Natural killer cell (primary cell): Measurements from ENCODE around the gene CTDP1. TPM values are rescaled to one million over a fixed set of nuclear protein-coding genes. Genes with fewer than 3 reads are reported as not detected.

Experiments used
- ATAC-seq, 3 donors: fragments of 150-1000 bp in 2 of 3; fragments of 200-7000 bp in 1 of 3; cut with Tn5 transposase; 1 replicate in 1 of 3; 2 replicates in 2 of 3; pipeline ENCODE4 v1.10.0; 2021; ENCODE audit warnings: mild to moderate bottlenecking in 2 of 3, moderate library complexity in 2 of 3
- DNase-seq, 2 donors: peaks; one replicate each; pipeline versions ENCODE4 v3.0.0 to v3.0.0-alpha.2; 2013 to 2021; ENCODE audit warnings: mixed read lengths in 1 of 2
- H3K27ac ChIP-seq: one replicate; pipeline ENCODE4 v1.5.1; 2013; ENCODE audit warnings: mild to moderate bottlenecking, low read length
- H3K27me3 ChIP-seq: one replicate; pipeline ENCODE4 v1.6.1; 2013; ENCODE audit warnings: low read length; ENCODE audit not compliant: control insufficient read depth, insufficient read depth
- H3K36me3 ChIP-seq: one replicate; pipeline ENCODE4 v1.6.1; 2013; ENCODE audit warnings: low read length; ENCODE audit not compliant: control insufficient read depth, insufficient read depth
- H3K4me1 ChIP-seq: one replicate; pipeline ENCODE4 v1.6.1; 2013; ENCODE audit warnings: low read length; ENCODE audit not compliant: control insufficient read depth, insufficient read depth
- H3K4me3 ChIP-seq: one replicate; pipeline ENCODE4 v1.5.1; 2013; ENCODE audit warnings: low read length
- H3K9me3 ChIP-seq: one replicate; pipeline ENCODE4 v1.6.1; 2013; ENCODE audit warnings: low read length; ENCODE audit not compliant: control insufficient read depth, insufficient read depth
- H3K27ac Mint-ChIP-seq, 2 donors: one replicate each; pipeline ENCODE4 v1.8.0; 2022; ENCODE audit warnings: mild to moderate bottlenecking in 2 of 2, mixed read lengths in 2 of 2, moderate library complexity in 1 of 2
- H3K27me3 Mint-ChIP-seq, 2 donors: one replicate each; pipeline ENCODE4 v1.8.0; 2022; ENCODE audit warnings: low read depth in 2 of 2, mixed read lengths in 2 of 2
- H3K36me3 Mint-ChIP-seq: one replicate; pipeline ENCODE4 v1.8.0; 2022; ENCODE audit warnings: mixed read lengths
- H3K4me1 Mint-ChIP-seq, 2 donors: one replicate each; pipeline ENCODE4 v1.8.0; 2022; ENCODE audit warnings: mixed read lengths in 2 of 2
- H3K4me3 Mint-ChIP-seq: one replicate; pipeline ENCODE4 v1.8.0; 2022; ENCODE audit warnings: mild to moderate bottlenecking, moderate library complexity, mixed read lengths
- H3K9me3 Mint-ChIP-seq, 2 donors: one replicate each; pipeline ENCODE4 v1.8.0; 2022; ENCODE audit warnings: mixed read lengths in 2 of 2
- WGBS: methylation state at CpG from one replicate; pipeline ENCODE4 v1.1.7; 2013; ENCODE audit warnings: missing lambda C conversion rate; ENCODE audit not compliant: insufficient coverage; 5-methylcytosine and 5-hydroxymethylcytosine counted together
- intact Hi-C: fragments of 100-400 bp; cut with micrococcal nuclease; formaldehyde crosslinking; loops from one replicate; pipeline ENCODE4 v1.14.2; 2022
- total RNA-seq, 4 donors: library from RNA; stranded (reverse); fragments of 120-200 nt in 1 of 4; gene quantifications; one replicate each; pipeline versions ENCODE4 v1.2.3 to v1.2.4, GENCODE V29; 2013 to 2022
- TF ChIP-seq, protein P1 (sequence below): fragments of 200-600 bp; IDR thresholded peaks from one replicate; pipeline ENCODE4 v1.8.0; 2022; ENCODE audit warnings: antibody characterized with exemption

Gene CTDP1
- total RNA-seq, 3 donors from 2014 or later (not counting 1 experiment from before 2014, with no cell fraction given), result 66.9 to 89.4 (median 77.1) TPM

DNA sequence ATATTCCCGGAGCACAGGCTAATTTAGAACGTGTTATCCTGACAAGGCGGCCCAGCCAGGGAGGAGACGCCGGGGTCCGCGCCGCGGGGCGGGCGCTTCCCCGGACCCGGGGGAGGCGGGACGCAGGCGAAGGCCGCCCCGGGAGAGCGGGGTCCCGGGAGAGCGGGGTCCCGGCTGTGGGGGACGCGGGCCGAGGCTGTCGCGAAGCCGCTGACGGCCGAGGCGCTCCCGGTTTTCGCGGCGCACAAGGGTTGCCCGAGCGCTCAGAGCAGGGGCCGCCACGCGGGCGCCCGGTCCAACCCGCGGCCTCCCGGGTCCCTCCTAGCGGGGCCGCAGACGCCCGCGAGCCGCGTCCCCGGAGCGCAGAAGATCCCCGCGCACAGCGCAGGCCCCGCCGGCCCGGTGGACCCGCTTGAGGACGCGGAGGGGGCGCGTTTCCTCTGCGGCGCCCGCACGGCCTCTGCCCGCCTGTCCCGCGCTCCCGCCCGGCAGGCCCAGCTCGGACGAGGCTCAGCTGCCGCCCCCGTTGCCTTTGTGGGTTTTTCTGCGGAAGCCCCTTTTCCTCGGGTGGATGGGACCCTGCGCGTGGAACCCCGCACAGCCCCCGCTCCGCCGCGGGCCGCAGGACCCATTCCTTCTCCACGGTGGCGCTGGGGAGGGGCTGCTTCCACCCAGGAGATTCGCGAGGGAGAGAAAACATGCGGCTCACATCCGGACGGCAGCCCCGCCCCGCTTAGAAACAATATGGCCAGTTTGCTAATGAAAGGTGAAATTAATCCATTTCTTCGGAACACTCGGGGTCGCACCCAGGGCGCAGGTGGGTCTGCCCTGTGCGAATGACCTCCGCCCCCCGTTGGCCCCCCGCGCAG, 108.5 kb downstream of the CTDP1 start:
- Mint-ChIP-seq H3K27ac (no peak overlapping the region), H3K9me3 (no peaks in the 10 kb centered on the region), H3K4me1 (peaks cover 9 to 14% of the 10 kb centered on the region in 2 donors), H3K27me3 (peaks cover 35 to 43% of the 10 kb centered on the region in 2 donors), H3K4me3 (no peak overlapping the region), H3K36me3 (no peaks in the 10 kb centered on the region)
- no peak overlapping the region for H3K27ac ChIP-seq
- intact Hi-C loops, result no loop called here
- TF ChIP-seq, protein P1, sequence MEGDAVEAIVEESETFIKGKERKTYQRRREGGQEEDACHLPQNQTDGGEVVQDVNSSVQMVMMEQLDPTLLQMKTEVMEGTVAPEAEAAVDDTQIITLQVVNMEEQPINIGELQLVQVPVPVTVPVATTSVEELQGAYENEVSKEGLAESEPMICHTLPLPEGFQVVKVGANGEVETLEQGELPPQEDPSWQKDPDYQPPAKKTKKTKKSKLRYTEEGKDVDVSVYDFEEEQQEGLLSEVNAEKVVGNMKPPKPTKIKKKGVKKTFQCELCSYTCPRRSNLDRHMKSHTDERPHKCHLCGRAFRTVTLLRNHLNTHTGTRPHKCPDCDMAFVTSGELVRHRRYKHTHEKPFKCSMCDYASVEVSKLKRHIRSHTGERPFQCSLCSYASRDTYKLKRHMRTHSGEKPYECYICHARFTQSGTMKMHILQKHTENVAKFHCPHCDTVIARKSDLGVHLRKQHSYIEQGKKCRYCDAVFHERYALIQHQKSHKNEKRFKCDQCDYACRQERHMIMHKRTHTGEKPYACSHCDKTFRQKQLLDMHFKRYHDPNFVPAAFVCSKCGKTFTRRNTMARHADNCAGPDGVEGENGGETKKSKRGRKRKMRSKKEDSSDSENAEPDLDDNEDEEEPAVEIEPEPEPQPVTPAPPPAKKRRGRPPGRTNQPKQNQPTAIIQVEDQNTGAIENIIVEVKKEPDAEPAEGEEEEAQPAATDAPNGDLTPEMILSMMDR, result no peak
- H3K9me3 ChIP-seq, result no peaks in the 10 kb centered on the region
- peaks cover 26% of the 10 kb centered on the region for H3K4me1 ChIP-seq
- no peaks in the 10 kb centered on the region for H3K36me3 ChIP-seq
- 10% methylated on average over 106 of the region's 106 CpGs for WGBS
- H3K4me3 ChIP-seq, result no peak overlapping the region
- DNase-seq, result no peak
- ATAC-seq, result no peak
- peaks cover 17% of the 10 kb centered on the region for H3K27me3 ChIP-seq

DNA sequence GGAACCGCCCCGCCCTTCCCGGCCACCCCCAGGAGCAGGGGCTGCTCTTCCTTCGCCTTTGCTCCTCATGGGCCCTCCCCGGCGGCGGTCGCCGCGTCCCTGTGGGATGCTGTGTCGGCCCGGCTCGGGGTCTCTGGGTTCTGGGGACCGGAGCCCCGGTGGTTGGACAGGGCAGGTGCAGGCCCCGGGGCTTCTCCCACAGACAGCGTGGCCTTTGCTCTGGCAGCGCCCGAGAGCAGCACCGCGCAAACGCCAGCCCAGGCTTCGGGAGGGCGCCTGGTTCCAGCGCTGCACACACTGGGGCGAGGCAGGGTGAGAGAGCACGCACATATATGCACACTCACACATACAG, 109.1 kb downstream of the CTDP1 start:
- H3K9me3 Mint-ChIP-seq, result no peaks in the 10 kb centered on the region
- H3K27me3 ChIP-seq, result peaks cover 17% of the 10 kb centered on the region
- peaks cover 9 to 14% of the 10 kb centered on the region in 2 donors for H3K4me1 Mint-ChIP-seq
- peaks cover 35 to 43% of the 10 kb centered on the region in 2 donors for H3K27me3 Mint-ChIP-seq
- no peak overlapping the region for H3K27ac Mint-ChIP-seq
- DNase-seq (no peak), ATAC-seq (no peak)
- WGBS, result 76% methylated on average over 27 of the region's 27 CpGs
- H3K36me3 ChIP-seq, result no peaks in the 10 kb centered on the region
- H3K4me1 ChIP-seq, result peaks cover 26% of the 10 kb centered on the region
- TF ChIP-seq, protein P1, result no peak
- H3K36me3 Mint-ChIP-seq, result no peaks in the 10 kb centered on the region
- intact Hi-C loops, result no loop called here
- H3K27ac ChIP-seq, result no peak overlapping the region
- H3K9me3 ChIP-seq, result no peaks in the 10 kb centered on the region
- no peak overlapping the region for H3K4me3 ChIP-seq
- no peak overlapping the region for H3K4me3 Mint-ChIP-seq

GRCh38 chr18:79789091-79789891, 109.7 kb downstream of the CTDP1 start:
- no peak overlapping the region for H3K4me3 ChIP-seq
- intact Hi-C loops, result no loop called here
- no peak overlapping the region for H3K4me3 Mint-ChIP-seq
- no peak for DNase-seq
- peaks cover 26% of the 10 kb centered on the region for H3K4me1 ChIP-seq
- no peak overlapping the region for H3K27ac Mint-ChIP-seq
- H3K4me1 Mint-ChIP-seq, result peaks cover 9 to 14% of the 10 kb centered on the region in 2 donors
- WGBS, result 96% methylated on average over 54 of the region's 54 CpGs
- H3K36me3 ChIP-seq, result no peaks in the 10 kb centered on the region
- no peaks in the 10 kb centered on the region for H3K9me3 ChIP-seq
- H3K27me3 Mint-ChIP-seq, result peaks cover 35 to 45% of the 10 kb centered on the region in 2 donors
- H3K9me3 Mint-ChIP-seq, result no peaks in the 10 kb centered on the region
- no peak overlapping the region for H3K27ac ChIP-seq
- ATAC-seq, result no peak
- no peaks in the 10 kb centered on the region for H3K36me3 Mint-ChIP-seq
- TF ChIP-seq, protein P1, result no peak
- H3K27me3 ChIP-seq, result peaks cover 17% of the 10 kb centered on the region
